ENCODE measurements around the gene KIF22. TPM values are rescaled to one million over a fixed set of nuclear protein-coding genes. Genes with fewer than 3 reads are reported as not detected.
"Not testable (repeated sequence)": the region's sequence is repeated elsewhere in the genome, so short reads cannot be mapped to it uniquely, and the experiment has no call there.

The KIF22 gene
- polyA plus RNA-seq, 2 of the 4 experiments (the other 2 are of a cell fraction), result 64.3 to 73.7 TPM

DNA sequence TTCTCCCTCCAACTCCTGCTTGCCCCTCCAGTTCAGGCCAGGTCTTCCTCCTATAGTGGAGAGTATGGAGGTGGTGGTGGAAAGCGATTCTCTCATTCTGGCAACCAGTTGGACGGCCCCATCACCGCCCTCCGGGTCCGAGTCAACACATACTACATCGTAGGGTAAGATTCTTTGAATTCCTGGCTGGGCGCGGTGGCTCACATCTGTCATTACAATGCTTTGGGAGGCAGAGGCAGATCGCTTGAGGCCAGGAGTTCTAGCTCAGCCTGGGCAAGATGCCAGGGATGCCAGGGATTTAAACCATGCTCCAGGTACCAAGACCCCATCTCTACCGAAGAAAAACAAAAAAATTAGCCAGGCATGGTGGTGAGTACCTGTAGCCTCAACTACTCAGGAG lies 11.1 kb upstream of the KIF22 start:
- WGBS (ENCODE audit: missing lambda C conversion rate), result 12% methylated on average over 10 of the region's 10 CpGs
- no peak for FAIRE-seq

DNA sequence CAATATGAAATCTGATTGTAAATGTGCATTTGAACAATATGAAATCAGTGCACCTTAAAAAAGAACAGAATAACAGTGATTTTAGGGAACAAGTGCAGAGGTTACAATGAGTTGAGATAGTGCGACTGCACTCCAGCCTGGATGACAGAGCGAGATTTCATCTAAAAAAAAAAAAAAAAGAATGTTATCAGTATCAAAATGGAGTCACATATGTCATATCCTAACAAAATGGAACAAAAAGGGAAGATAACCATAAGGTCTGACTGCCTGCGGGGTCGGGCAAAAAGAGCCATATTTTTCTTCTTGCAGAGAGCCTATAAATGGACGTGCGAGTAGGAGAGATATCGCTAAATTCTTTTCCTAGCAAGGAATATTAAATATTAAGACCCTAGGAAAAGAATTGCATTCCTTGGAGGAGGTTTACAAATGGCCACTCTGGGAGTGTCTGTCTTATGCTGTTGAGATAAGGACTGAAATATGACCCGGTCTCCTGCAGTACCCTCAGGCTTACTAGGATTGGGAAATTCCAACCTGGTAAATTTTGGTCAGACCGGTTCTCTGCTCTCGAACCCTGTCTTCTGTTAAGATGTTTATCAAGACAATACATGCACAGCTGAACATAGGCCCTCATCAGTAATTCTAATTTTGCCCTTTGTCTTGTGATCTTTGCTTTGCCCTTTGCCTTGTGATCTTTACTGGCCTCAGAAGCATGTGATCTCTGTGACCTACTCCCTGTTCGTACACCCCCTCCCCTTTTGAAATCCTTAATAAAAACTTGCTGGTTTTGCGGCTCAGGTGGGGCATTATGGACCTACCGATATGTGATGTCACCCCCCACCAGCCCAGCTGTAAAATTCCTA lies 7.2 kb upstream of the KIF22 start:
- CTCF ChIA-PET, result interaction anchor here (1.3 kb wide), 1 partner anchor 54 kb away, joined by 3 read pairs; no protein-coding TSS in a partner anchor
- H3K27ac ChIP-seq; ATAC-seq; FAIRE-seq; DNase-seq (ENCODE audit: low read depth in 1 of 2, low spot score in 1 of 2); POLR2A ChIA-PET; H3K9me3 ChIP-seq; H3K4me2 ChIP-seq; H3K4me3 ChIP-seq: not testable (repeated sequence)
- 70% methylated on average over 13 of the region's 13 CpGs for WGBS (ENCODE audit: missing lambda C conversion rate)
- peaks cover 10% of the 10 kb centered on the region; the same call in 2 of the 3 replicates for H3K4me1 ChIP-seq

More for the DNA sequence above, 11.1 kb upstream of the KIF22 start:
- H3K4me2 ChIP-seq, result peak overlapping the region; percentile 23; the same call in 2 of the 3 replicates
- DNase-seq (ENCODE audit: low read depth in 1 of 2, low spot score in 1 of 2), result peak in 1 of 2 experiments; percentile 51
- ATAC-seq, result peak; percentile 26 to 60; a peak in 4 of 6 replicates
- H3K4me1 ChIP-seq, result peaks cover 10% of the 10 kb centered on the region; the same call in 2 of the 3 replicates
- no peak overlapping the region for H3K27ac ChIP-seq
- ChIA-PET POLR2A (no interaction called here), CTCF (interaction anchor here (2.0 kb wide), 1 partner anchor 69 kb away, joined by 4 read pairs; no protein-coding TSS in a partner anchor)
- no peaks in the 10 kb centered on the region for H3K9me3 ChIP-seq
- TF ChIP-seq, protein P1, sequence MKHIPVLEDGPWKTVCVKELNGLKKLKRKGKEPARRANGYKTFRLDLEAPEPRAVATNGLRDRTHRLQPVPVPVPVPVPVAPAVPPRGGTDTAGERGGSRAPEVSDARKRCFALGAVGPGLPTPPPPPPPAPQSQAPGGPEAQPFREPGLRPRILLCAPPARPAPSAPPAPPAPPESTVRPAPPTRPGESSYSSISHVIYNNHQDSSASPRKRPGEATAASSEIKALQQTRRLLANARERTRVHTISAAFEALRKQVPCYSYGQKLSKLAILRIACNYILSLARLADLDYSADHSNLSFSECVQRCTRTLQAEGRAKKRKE (CRISPR knock-in tag; IDR thresholded peaks at IDR 0.05; ENCODE audit: low read depth), result no peak
- TF ChIP-seq BHLHE40 (IDR thresholded peaks at IDR 0.05; ENCODE audit: low read depth, low read length) (no peak), EP300 (IDR thresholded peaks at IDR 0.05) (no peak), HEYL (CRISPR knock-in tag; IDR thresholded peaks at IDR 0.05) (no peak), JUNB (IDR thresholded peaks at IDR 0.05) (no peak), RARB (CRISPR knock-in tag; IDR thresholded peaks at IDR 0.05) (no peak), MAZ (IDR thresholded peaks at IDR 0.05; ENCODE audit: borderline replicate concordance, low read depth, low read length) (no peak)
- TF ChIP-seq, protein P2, sequence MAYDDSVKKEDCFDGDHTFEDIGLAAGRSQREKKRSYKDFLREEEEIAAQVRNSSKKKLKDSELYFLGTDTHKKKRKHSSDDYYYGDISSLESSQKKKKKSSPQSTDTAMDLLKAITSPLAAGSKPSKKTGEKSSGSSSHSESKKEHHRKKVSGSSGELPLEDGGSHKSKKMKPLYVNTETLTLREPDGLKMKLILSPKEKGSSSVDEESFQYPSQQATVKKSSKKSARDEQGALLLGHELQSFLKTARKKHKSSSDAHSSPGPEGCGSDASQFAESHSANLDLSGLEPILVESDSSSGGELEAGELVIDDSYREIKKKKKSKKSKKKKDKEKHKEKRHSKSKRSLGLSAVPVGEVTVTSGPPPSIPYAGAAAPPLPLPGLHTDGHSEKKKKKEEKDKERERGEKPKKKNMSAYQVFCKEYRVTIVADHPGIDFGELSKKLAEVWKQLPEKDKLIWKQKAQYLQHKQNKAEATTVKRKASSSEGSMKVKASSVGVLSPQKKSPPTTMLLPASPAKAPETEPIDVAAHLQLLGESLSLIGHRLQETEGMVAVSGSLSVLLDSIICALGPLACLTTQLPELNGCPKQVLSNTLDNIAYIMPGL (CRISPR knock-in tag; IDR thresholded peaks at IDR 0.05; ENCODE audit: borderline replicate concordance), result no peak
- TF ChIP-seq, protein P3, sequence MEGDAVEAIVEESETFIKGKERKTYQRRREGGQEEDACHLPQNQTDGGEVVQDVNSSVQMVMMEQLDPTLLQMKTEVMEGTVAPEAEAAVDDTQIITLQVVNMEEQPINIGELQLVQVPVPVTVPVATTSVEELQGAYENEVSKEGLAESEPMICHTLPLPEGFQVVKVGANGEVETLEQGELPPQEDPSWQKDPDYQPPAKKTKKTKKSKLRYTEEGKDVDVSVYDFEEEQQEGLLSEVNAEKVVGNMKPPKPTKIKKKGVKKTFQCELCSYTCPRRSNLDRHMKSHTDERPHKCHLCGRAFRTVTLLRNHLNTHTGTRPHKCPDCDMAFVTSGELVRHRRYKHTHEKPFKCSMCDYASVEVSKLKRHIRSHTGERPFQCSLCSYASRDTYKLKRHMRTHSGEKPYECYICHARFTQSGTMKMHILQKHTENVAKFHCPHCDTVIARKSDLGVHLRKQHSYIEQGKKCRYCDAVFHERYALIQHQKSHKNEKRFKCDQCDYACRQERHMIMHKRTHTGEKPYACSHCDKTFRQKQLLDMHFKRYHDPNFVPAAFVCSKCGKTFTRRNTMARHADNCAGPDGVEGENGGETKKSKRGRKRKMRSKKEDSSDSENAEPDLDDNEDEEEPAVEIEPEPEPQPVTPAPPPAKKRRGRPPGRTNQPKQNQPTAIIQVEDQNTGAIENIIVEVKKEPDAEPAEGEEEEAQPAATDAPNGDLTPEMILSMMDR (IDR thresholded peaks at IDR 0.05), result no peak
- no peak overlapping the region for H3K4me3 ChIP-seq

DNA sequence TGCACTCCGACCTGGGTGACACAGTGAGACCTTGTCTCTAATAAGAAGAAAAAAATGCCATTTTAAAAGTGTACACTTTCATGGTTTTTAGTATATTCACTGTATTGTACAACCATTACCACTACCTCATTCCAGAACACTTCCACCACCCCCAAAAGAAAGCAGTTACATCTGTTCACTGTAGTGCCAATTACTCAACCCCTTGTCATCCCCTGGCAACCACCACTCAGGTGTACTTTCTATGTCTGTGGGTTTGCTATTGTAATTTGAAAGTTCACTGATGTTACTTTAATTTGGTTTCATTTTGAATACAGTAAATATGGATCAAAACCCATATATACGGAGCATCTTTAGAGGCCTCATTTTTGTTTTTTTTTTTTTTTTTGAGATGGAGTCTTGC lies 6.4 kb upstream of the KIF22 start:
- Histone ChIP-seq H3K4me1 (peaks cover 9% of the 10 kb centered on the region; the same call in 2 of the 3 replicates), H3K4me2 (no peak overlapping the region), H3K27ac (no peak overlapping the region), H3K9me3 (no peaks in the 10 kb centered on the region), H3K4me3 (no peak overlapping the region)
- DNase-seq (ENCODE audit: low read depth in 1 of 2, low spot score in 1 of 2) (no peak), ATAC-seq (no peak), FAIRE-seq (no peak)
- POLR2A ChIA-PET, result no interaction called here
- TF ChIP-seq RFX5 (IDR thresholded peaks at IDR 0.05), result no peak
- TF ChIP-seq CHD2 (IDR thresholded peaks at IDR 0.05; ENCODE audit: low read length, partially characterized antibody), result no peak
- TF ChIP-seq MYC (IDR thresholded peaks at IDR 0.05; ENCODE audit: borderline replicate concordance, low read length), result no peak
- no peak for TF ChIP-seq ZSCAN20 (CRISPR knock-in tag; IDR thresholded peaks at IDR 0.05)
- TF ChIP-seq HOXB13 (CRISPR knock-in tag; IDR thresholded peaks at IDR 0.05; ENCODE audit: low read depth), result no peak
- no peak for TF ChIP-seq FOXS1 (CRISPR knock-in tag; IDR thresholded peaks at IDR 0.05)
- TF ChIP-seq NPAS2 (CRISPR knock-in tag; IDR thresholded peaks at IDR 0.05; ENCODE audit: borderline replicate concordance), result no peak
- no peak for TF ChIP-seq HDAC2 (IDR thresholded peaks at IDR 0.05)
- TF ChIP-seq, protein P4, sequence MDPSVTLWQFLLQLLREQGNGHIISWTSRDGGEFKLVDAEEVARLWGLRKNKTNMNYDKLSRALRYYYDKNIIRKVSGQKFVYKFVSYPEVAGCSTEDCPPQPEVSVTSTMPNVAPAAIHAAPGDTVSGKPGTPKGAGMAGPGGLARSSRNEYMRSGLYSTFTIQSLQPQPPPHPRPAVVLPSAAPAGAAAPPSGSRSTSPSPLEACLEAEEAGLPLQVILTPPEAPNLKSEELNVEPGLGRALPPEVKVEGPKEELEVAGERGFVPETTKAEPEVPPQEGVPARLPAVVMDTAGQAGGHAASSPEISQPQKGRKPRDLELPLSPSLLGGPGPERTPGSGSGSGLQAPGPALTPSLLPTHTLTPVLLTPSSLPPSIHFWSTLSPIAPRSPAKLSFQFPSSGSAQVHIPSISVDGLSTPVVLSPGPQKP (IDR thresholded peaks at IDR 0.05; ENCODE audit: low read depth, low read length), result no peak
- TF ChIP-seq, protein P5, sequence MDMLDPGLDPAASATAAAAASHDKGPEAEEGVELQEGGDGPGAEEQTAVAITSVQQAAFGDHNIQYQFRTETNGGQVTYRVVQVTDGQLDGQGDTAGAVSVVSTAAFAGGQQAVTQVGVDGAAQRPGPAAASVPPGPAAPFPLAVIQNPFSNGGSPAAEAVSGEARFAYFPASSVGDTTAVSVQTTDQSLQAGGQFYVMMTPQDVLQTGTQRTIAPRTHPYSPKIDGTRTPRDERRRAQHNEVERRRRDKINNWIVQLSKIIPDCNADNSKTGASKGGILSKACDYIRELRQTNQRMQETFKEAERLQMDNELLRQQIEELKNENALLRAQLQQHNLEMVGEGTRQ (IDR thresholded peaks at IDR 0.05), result no peak
- TF ChIP-seq MAFK (IDR thresholded peaks at IDR 0.05; ENCODE audit: partially characterized antibody), result no peak
- no peak for TF ChIP-seq NR3C1 (IDR thresholded peaks at IDR 0.05)
- no peak for TF ChIP-seq RCOR1 (IDR thresholded peaks at IDR 0.05; ENCODE audit: low read depth, low read length)
- TF ChIP-seq HOXA7 (CRISPR knock-in tag; IDR thresholded peaks at IDR 0.05), result no peak
- TF ChIP-seq, protein P6, sequence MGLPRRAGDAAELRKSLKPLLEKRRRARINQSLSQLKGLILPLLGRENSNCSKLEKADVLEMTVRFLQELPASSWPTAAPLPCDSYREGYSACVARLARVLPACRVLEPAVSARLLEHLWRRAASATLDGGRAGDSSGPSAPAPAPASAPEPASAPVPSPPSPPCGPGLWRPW (IDR thresholded peaks at IDR 0.05), result no peak
- CTCF ChIA-PET, result interaction anchor here (0.7 to 1.8 kb wide), 5 partner anchors 35 to 85 kb away, joined by 3 to 9 read pairs (median 4); no protein-coding TSS in a partner anchor
- 86% methylated on average over 2 of the region's 2 CpGs for WGBS (ENCODE audit: missing lambda C conversion rate)
